ENCODE data around the gene ACOT4. TPM values are rescaled to one million over a fixed set of nuclear protein-coding genes. Genes with fewer than 3 reads are reported as not detected.

Gene ACOT4
- total and polyA plus RNA-seq, 2 donors (not counting 3 experiments of a cell fraction or from before 2014, with no cell fraction given) = 0.46 to 0.69 TPM

DNA sequence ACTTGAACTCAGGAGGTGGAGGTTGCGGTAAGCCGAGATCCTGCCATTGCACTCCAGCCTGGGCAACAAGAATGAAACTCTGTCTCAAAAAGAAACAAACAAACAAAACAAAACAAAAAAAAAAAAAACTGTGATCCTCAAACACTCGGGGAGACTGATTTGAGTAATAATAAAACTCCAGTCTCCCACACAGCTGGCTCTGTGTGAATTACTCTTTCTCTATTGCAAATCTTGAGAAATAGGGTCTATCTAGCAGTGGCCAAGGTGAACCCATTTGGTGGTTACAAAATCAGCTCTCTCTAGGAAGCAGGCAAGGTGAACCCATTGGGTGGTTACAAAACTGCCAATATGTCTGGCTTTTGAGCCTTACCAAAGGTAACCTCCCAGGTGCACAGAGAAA is 14.6 kb downstream of the ACOT4 start:
- H3K4me3 ChIP-seq (replicated peaks in 1 of 3; ENCODE audit: insufficient read depth in 1 of 3, low read depth in 1 of 3, low read length in 3 of 3) = no peak overlapping the region
- no peak for FAIRE-seq
- intact Hi-C loops (cut with micrococcal nuclease) (no loop called here), dilution Hi-C loops (cut with MboI; ENCODE audit: extremely low pct_ligation_motif_present, low sequenced_read_pairs) (no loop called here)
- H3K79me2 ChIP-seq (ENCODE audit: control insufficient read depth, insufficient read depth, low read length) = no peaks in the 10 kb centered on the region
- no peaks in the 10 kb centered on the region for H3K36me3 ChIP-seq (ENCODE audit: control insufficient read depth in 2 of 2, extremely low read depth in 1 of 2, insufficient read depth in 2 of 2, low read length in 2 of 2)
- no peak overlapping the region for H3K27ac ChIP-seq (ENCODE audit: insufficient read depth, low read depth, low read length)
- TF ChIP-seq EZH2 (IDR thresholded peaks at IDR 0.05; ENCODE audit: borderline replicate concordance, low read depth, low read length, severe bottlenecking) (no peak), FOS (IDR thresholded peaks at IDR 0.05; ENCODE audit: borderline replicate concordance, insufficient read depth, low read length) (no peak), MYC (IDR thresholded peaks at IDR 0.05; ENCODE audit: low read depth, low read length) (no peak), GATA2 (IDR thresholded peaks at IDR 0.05; ENCODE audit: insufficient read depth, insufficient read length, low read depth, low read length) (no peak), POLR2A (IDR thresholded peaks at IDR 0.05; ENCODE audit: low read depth, low read length) (no peak)
- TF ChIP-seq, protein P1, sequence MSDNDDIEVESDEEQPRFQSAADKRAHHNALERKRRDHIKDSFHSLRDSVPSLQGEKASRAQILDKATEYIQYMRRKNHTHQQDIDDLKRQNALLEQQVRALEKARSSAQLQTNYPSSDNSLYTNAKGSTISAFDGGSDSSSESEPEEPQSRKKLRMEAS (IDR thresholded peaks at IDR 0.05; ENCODE audit: insufficient read depth, insufficient read length) = no peak
- TF ChIP-seq, protein P2, sequence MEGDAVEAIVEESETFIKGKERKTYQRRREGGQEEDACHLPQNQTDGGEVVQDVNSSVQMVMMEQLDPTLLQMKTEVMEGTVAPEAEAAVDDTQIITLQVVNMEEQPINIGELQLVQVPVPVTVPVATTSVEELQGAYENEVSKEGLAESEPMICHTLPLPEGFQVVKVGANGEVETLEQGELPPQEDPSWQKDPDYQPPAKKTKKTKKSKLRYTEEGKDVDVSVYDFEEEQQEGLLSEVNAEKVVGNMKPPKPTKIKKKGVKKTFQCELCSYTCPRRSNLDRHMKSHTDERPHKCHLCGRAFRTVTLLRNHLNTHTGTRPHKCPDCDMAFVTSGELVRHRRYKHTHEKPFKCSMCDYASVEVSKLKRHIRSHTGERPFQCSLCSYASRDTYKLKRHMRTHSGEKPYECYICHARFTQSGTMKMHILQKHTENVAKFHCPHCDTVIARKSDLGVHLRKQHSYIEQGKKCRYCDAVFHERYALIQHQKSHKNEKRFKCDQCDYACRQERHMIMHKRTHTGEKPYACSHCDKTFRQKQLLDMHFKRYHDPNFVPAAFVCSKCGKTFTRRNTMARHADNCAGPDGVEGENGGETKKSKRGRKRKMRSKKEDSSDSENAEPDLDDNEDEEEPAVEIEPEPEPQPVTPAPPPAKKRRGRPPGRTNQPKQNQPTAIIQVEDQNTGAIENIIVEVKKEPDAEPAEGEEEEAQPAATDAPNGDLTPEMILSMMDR (IDR thresholded peaks at IDR 0.05; ENCODE audit: extremely low read depth in 1 of 2, insufficient read depth in 1 of 2, low read depth in 1 of 2, low read length in 2 of 2) = no peak
- no peak for DNase-seq (ENCODE audit: low read depth, low spot score)
- BruUV-seq (replicated peaks) = no TSS peak
- H4K20me1 ChIP-seq (replicated peaks; ENCODE audit: control insufficient read depth, extremely low read depth, insufficient read depth, low read length) = no peaks in the 10 kb centered on the region
- ChIA-PET POLR2A (interaction anchor here (0.7 kb wide), 1 partner anchor 289 kb away, joined by 4 read pairs; no protein-coding TSS in a partner anchor), CTCF (no interaction called here)
- H3K27me3 ChIP-seq (ENCODE audit: control insufficient read depth in 2 of 2, insufficient read depth in 2 of 2, low read length in 2 of 2) = no peaks in the 10 kb centered on the region
- no peak overlapping the region for H3K4me2 ChIP-seq (ENCODE audit: insufficient read depth, low read length)
- H3K9me1 ChIP-seq (replicated peaks; ENCODE audit: control insufficient read depth, extremely low read depth, insufficient read depth, low read length) = no peaks in the 10 kb centered on the region
- no peak overlapping the region for H2AFZ ChIP-seq (ENCODE audit: low read depth, low read length)
- H3K9ac ChIP-seq (replicated peaks; ENCODE audit: extremely low read depth, insufficient read depth, low read length) = no peak overlapping the region
- H3K9me3 ChIP-seq (replicated peaks; ENCODE audit: control insufficient read depth, insufficient read depth, low read length) = no peaks in the 10 kb centered on the region
- peaks cover 5% of the 10 kb centered on the region for H3K4me1 ChIP-seq (ENCODE audit: control insufficient read depth, extremely low read depth, insufficient read depth, low read length)
